Activated naive CD4-positive, alpha-beta T cell treated with Interleukin-2 at 50 U/mL for 16 hours (primary cell): Measurements from ENCODE around the gene PAK5.

Experiments used
- DNase-seq: peaks from one replicate; pipeline ENCODE4 v3.0.0-alpha.2; 2020

PAK5 gene

GRCh38 chr20:9838378-9839295 lies at the start of gene PAK5:
Gene PAK5, minus strand, starts transcription at chr20:9839076. Its CDS starts 194,748 bp downstream, at chr20:9644328.
- no peak for DNase-seq

DNA sequence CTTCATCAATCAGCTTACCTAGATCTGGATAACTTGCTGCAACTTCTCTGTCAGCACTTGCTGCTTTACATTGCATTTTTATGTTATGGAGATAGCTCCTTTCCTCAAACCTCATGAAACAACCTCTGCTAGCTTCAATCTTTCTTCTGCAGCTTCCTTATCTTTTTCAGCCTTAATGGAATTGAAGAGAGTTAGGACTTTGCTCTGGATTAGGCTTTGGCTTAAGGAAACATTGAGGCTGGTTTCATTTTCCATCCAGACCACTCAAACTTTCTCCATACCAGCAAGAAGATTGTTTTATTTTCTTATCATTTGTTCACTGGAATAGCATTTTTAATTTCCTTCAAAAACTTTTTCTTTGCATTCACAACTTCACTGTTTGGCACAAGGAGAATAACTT lies 48.8 kb upstream of the PAK5 start:
- no peak for DNase-seq

DNA sequence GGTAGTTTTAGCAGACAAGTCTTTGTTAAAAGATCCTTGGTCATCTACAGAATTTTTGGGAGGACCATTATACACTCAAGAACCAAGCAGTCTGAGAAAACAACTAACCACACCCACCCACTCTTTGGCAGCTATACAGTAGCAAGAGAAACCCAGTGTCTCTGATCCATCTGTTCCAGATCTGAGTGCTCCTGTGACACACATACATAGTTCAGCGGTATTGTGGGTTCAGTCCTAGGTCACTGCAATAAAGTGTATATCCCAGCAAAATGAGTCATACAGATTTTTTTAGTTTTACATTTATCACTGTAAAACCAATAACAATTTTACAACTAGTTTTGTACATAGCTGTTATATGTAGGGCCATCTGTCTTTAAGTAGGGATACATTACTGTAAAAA lies 47.4 kb upstream of the PAK5 start:
- no peak for DNase-seq

GRCh38 chr20:9884666-9885065 lies 45.8 kb upstream of the PAK5 start:
- no peak for DNase-seq

GRCh38 chr20:9884061-9884460 lies 45.2 kb upstream of the PAK5 start:
- no peak for DNase-seq

GRCh38 chr20:9877932-9878495 lies 39.1 kb upstream of the PAK5 start:
- no peak for DNase-seq

- DNase-seq: no peak
These were observed 28.5 kb upstream of the PAK5 start for GRCh38 chr20:9867196-9867980.

- no peak for DNase-seq
These were observed 13.7 kb upstream of the PAK5 start for GRCh38 chr20:9852566-9852965.

DNA sequence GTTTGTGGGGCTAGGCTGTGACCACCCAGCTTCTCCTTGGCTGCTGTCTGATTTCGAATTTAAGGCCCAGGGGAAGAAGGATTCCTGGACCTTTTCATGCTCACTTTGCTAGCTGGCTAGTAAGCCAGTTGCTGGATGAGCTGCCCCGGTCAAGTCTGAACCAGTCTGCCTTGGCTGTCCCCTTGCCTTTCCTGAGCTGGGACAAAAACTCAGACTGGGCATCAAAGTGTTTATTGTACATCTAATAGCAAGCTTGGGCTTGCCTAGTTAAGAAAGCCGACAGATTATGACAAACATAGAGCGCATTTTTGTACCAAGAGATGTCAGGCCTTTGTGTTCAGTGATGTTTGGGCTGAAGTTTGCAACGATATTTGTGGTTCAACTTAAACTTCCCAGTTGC lies 750 bp upstream of the PAK5 start:
- no peak for DNase-seq

GRCh38 chr20:9838035-9838377 lies 870 bp downstream of the PAK5 start:
- no peak for DNase-seq

- no peak for DNase-seq
These were observed 1.2 kb downstream of the PAK5 start for GRCh38 chr20:9837634-9838033.

GRCh38 chr20:9835302-9835701 lies 3.6 kb downstream of the PAK5 start:
- DNase-seq: no peak

DNA sequence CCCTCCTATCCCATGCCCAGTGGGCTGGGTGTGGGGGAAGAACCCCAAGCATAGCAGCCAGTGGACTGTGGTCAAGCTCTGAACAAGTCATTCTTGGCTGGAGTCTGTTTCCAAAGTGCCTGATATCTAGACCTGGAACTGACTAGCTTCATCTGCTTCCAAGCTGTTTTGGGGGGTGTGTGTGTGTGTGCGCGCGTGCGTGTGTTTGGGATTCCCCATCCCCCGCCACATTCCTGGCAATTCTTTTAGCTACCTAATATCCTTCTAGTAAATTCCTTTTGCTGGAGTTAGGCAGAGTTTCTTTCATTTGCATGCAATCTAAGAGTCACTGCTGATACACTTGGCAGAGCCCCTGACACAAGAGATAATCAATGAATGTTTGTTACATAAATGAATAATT lies 7.8 kb downstream of the PAK5 start:
- DNase-seq: no peak

- DNase-seq: no peak
These were observed 9.0 kb downstream of the PAK5 start for GRCh38 chr20:9829835-9830234.

DNA sequence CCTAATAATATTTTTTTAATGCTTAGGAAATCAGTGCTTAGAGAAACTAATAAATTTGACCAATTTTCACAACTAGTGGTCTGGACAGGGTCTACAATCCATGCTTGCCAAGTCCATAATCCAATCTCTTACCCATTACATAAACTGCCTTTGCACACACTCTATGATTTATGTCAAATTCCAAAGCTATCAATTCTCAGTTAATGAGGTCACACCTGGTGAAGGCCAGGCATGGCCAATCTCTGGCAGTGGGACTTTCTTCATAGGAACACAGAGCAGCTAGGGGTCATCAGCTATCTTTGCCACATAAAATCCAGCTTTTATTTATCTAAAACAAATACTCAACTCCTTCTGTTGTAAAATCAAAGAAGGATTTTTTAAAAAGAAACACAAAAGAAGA lies 21.2 kb downstream of the PAK5 start:
- DNase-seq: no peak

DNA sequence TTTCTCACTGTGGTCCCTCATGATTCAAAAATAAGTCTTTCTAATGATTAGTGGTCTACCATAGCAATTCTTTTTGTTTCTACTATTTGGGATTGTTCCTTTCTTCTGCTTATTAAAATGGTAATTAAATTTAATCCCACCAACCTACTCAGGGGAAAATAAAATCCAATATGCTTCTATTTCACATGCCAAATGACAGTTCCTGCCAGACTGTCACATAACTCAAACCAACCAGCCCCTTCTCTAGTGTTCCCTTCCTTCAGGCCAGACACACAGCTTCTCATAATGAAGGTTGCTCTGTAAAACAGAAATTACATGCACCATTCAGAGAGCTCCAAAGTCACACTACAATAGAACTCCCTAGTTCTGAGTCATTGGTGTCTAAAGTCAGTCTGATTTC lies 23.2 kb downstream of the PAK5 start:
- DNase-seq: no peak

- no peak for DNase-seq
These were observed 28.1 kb downstream of the PAK5 start for GRCh38 chr20:9810738-9811137.

- DNase-seq: no peak
These were observed 29.6 kb downstream of the PAK5 start for GRCh38 chr20:9809271-9809670.

DNA sequence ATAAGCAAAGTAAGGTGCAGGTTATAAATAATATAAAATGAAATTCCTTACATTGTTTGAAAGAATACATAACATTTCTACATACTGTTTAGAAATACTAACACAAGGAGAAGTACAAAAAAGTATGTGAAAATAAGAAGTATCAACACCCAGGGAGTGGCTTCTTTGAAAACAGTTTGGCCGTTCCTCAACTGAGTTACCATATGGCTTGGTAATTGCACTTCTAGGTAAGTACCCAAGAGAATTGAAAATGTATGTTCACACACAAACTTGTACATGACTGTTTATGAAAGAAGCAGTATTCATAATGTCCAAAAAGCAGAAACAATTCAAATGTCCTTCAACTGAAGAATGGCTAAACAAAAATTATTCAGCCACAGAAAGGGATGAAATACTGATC lies 30.7 kb downstream of the PAK5 start:
- DNase-seq: no peak

DNA sequence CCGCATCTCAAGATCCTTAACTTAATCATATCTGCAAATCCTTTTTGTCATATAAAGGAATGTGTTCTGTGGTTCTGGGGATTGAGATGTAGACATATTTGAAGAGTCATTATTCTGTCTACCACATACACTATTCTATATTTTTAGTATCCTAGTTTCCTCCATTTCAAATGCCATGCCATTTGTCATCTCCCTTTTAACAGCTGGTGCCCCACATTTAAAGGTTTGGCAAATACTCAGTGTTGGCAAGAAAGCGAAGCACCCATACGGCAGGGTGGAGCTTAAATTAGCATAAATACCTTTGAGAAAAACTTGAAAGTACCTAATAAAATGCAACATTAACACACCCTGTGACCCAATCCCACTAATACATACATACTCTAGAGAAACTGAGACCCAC lies 31.7 kb downstream of the PAK5 start:
- DNase-seq: no peak

DNA sequence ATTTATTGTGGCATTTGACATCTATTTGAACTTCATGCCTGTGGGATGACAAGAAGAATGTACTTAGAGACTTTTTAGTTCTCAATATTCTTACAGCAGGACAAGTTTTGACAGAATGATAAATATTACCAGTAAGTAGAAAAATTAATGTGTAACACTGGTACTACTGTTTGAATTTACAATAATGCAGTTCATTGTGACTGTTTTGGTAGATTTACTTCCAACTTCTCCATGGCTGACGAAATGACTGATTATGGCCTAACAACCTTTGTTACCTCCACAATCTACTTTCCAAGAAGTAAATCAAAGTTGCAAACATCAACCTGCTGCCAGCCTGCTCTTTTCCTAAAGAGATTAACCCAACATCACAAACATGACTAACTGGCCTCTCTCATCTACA lies 38.5 kb downstream of the PAK5 start:
- no peak for DNase-seq

DNA sequence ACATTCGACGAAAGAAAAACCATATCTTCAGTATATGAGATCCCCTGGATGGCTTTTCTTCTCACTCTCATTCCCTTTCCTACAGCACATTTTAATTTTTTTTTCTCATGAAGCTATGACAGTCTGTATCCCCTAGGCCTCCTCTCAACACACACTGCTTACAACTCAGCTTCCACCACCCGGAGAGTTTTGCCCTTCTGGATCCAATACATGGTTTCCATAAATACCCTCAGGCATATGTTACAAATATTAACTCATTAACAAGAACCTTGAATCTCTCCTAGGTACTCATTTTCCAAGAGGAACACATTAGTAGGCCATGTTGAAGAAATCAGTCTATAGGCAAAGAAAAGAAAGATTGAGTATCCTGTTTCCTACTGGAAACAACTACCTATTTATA lies 44.0 kb downstream of the PAK5 start:
- no peak for DNase-seq

GRCh38 chr20:9792674-9793073 lies 46.2 kb downstream of the PAK5 start:
- no peak for DNase-seq

GRCh38 chr20:9789131-9789530 lies 49.7 kb downstream of the PAK5 start:
- no peak for DNase-seq
